Activated CD4-positive, alpha-beta T cell treated with anti-CD3 and anti-CD28 coated beads for 48 hours (primary cell): ENCODE data around the gene KMT2A.
"Not testable (repeated sequence)": the region's sequence is repeated elsewhere in the genome, so short reads cannot be mapped to it uniquely, and the experiment has no call there.

Source experiments
- DNase-seq: peaks from one replicate; pipeline ENCODE4 v3.0.0-alpha.2; 2020

The KMT2A gene

GRCh38 chr11:118435893-118436624, at the start of gene KMT2A:
KMT2A (plus strand) TSS chr11:118436492; CDS start chr11:118436513, 21 bp downstream.
- peak; percentile 95 for DNase-seq

GRCh38 chr11:118396097-118396501, 40.2 kb upstream of the KMT2A start:
- DNase-seq, result no peak

- no peak for DNase-seq
These were observed 38.8 kb upstream of the KMT2A start for GRCh38 chr11:118397448-118397847.

- peak; percentile 50 for DNase-seq
These were observed 37.3 kb upstream of the KMT2A start for GRCh38 chr11:118398791-118399559.

GRCh38 chr11:118401151-118401879, 35.0 kb upstream of the KMT2A start, which contains the start of gene ATP5MG:
ATP5MG (plus strand) TSS chr11:118401606; CDS start chr11:118401666, 60 bp downstream.
- DNase-seq, result peak; percentile 96

GRCh38 chr11:118401880-118402590, 34.3 kb upstream of the KMT2A start:
- no peak for DNase-seq

GRCh38 chr11:118402594-118402993, 33.7 kb upstream of the KMT2A start:
- DNase-seq, result not testable (repeated sequence)

- DNase-seq, result no peak
These were observed 29.6 kb upstream of the KMT2A start for GRCh38 chr11:118406599-118407166.

- DNase-seq, result no peak
These were observed 26.1 kb upstream of the KMT2A start for GRCh38 chr11:118410055-118410745.

GRCh38 chr11:118411530-118411929, 24.8 kb upstream of the KMT2A start:
- no peak for DNase-seq

GRCh38 chr11:118412921-118413320, 23.4 kb upstream of the KMT2A start:
- DNase-seq, result no peak

- no peak for DNase-seq
These were observed 21.1 kb upstream of the KMT2A start for GRCh38 chr11:118415062-118415738.

GRCh38 chr11:118415739-118416068, 20.6 kb upstream of the KMT2A start:
- peak; percentile 40 for DNase-seq

- DNase-seq, result not testable (repeated sequence)
These were observed 19.4 kb upstream of the KMT2A start for GRCh38 chr11:118416900-118417299.

- no peak for DNase-seq
These were observed 18.5 kb upstream of the KMT2A start for GRCh38 chr11:118417801-118418200.

GRCh38 chr11:118418766-118419165, 17.5 kb upstream of the KMT2A start:
- no peak for DNase-seq

GRCh38 chr11:118427707-118428106, 8.6 kb upstream of the KMT2A start:
- no peak for DNase-seq

- DNase-seq, result no peak
These were observed 5.3 kb upstream of the KMT2A start for GRCh38 chr11:118430956-118431355.

GRCh38 chr11:118434123-118434552, 2.2 kb upstream of the KMT2A start:
- no peak for DNase-seq

GRCh38 chr11:118434553-118435289, 1.6 kb upstream of the KMT2A start:
- peak; percentile 55 for DNase-seq
